Raji (cell line): ENCODE data around the gene AGPAT4.

ENCODE experiments used
- POLR2A ChIP-seq: IDR thresholded peaks from 2 replicates; pipeline ENCODE4 v1.6.1; 2011; ENCODE audit warnings: low read depth, low read length, control low read depth; ENCODE audit not compliant: insufficient read depth

AGPAT4 gene

DNA sequence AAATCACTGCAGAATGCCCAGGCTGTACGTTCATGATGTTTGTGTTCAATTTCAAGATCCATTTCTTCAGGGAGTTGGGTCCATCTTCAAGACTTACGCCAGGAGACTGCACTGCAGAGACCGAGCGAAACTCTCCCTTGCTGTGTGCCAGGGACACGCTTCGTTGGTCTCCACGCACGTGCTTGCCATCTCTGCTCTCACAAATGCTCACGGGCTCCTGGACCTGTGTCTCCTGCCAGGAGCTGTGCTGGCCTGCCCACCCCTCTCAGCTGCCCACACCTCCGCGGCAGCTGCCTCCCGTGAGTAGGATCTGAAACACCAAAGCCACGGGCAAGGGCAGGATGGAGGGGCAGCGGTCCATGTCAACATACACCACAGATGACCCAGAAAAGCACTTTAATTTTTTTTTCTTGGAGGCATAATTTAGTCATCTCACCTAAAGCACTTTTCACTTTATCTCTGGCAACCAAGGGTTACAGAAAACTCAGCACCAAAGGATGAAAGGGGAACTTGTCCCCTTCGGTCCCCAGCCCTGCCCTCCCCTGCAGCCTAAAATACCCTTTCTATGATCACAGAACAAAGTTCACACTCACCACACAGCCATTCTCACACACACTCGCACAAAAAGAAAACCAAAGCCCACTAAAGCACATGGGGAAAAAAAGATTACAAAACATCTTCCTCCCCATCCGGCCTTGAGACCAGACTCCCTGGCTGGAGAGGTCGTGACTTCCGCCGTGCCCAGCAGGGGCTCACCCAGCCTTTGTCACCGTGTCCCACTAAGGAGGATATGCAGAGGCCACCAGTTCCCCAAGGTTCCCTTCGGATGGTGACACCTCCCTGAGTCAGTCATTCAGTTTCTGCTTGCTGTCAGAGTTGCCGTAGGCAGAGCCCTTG, 137.9 kb downstream of the AGPAT4 start:
- TF ChIP-seq POLR2A: no peak

DNA sequence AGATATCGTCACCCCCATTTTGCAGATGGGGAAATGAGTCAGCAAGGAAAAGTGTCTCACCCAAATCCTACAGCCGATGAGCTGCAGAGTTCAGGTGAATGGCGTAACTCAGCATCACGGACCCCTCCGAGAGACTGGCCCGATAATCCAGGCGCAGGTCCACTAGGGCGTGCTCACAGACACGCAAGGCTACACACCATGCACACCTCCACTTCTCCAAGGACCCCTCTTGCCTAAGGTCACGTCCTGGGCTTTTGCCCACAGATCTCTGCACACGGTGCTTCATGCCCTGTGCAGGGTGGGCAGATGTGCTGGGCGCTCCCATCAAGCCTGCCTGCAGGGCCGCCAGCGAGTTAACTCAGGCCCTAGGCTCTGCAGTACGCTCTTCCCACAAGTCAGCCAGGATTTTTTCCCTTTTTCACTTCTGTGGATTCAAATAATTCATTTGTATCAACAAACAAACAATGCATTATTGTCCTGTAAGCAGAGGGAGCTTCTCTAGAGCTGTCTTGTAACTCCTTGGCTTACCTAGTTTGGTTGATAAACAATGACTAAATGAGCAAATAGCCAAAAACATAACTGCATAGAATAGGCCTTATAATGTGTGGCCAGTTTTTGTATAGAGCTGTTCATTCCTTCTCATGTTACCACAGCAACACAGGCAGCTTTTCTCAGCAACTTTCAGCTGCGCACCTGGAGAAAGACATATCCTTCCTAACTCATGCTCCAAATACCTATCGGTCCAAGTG, 139.1 kb downstream of the AGPAT4 start:
- no peak for TF ChIP-seq POLR2A

DNA sequence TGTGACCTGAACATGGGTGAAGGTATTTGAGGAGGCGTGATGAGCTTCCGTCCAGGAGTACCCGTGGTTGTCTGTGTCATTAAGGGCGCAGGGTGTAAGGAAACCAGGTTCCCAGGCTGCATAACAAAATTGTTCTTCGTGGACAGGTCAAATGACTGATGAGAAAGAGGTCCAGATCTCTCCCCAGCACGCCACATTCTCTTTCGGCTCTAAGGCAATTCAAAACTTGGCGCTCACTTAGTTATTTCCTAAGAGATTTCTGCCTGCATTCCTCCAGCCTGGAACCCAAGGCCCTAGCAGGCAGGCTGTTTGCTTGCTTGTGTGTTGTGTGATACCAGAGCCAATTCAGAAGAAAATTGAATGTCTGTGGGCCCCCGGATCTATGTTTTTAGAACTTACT, 139.9 kb downstream of the AGPAT4 start:
- TF ChIP-seq POLR2A: no peak

DNA sequence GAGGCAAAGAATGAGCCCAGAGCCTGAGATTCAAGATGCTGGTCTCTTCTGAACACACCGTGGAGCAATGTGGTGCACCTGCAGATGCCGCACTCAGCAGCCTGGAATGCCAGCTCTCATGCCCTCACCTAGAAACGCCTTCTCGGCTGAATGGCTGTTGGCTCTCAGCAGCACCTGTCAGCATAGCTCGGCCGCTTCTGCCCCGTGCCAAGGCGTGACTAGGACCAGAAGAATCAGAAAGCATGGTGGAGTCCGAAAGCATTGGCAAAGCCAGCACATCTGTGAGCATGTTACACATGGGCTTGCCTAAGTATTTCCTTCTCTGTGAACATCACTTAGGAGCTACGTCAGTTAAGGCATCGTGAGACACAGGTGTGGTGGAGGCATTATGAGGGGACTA, 141.5 kb downstream of the AGPAT4 start:
- no peak for TF ChIP-seq POLR2A

DNA sequence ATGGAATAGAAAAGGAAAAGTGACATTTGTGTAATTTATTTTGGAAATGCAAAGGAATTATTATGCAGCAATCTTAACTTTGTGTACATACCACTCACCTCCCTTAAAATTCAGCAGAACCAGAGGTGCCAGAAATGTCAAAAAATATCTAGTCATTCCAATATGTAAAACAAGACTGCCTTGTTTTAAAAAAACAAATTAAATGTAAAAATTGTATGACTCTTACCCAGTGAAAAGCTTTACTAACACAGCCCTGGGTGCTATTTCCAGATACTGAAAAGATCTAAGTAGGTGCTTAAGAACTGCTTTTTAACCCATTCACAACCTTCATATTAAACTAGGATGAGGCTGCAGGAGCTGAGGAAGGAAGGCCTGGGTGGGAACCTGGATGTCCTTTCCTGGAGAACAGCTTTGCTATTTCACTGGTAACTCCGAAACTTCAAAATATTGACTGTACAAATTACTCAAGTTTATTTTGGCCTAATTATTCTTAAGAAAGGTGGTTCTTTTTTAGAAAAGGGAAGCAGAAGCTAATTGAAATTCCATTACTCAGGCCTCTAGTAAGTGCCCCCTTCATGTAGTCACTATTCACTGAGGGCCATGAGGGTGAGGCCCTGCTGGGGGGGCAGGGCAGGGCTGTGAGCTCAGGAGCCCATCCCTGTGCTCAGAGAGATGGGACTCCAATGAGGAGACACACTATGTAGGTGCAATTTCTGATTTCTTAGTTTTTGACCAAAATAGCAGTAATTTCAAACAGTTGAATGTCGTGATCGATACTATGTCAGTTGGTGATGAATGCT, 142.7 kb downstream of the AGPAT4 start:
- no peak for TF ChIP-seq POLR2A

DNA sequence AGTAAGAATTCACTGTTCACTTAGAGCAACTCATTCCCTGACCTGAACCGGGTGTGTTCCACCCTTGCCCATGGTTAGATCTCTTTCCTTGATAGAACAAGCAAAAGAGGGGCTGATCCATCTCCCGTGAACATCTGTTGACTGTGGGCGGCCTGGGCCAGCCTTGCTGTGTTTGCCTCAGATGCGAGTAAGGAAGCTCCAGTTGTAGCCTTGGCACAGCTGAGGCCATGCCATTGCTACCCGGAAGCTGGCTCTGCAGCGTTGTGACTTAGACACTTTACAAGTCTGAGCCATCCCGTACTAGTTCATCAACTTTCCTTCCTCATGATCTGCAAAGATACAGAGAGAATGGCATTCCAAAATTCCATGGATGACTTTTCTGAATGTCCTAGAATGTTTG, 143.3 kb downstream of the AGPAT4 start:
- TF ChIP-seq POLR2A: no peak

DNA sequence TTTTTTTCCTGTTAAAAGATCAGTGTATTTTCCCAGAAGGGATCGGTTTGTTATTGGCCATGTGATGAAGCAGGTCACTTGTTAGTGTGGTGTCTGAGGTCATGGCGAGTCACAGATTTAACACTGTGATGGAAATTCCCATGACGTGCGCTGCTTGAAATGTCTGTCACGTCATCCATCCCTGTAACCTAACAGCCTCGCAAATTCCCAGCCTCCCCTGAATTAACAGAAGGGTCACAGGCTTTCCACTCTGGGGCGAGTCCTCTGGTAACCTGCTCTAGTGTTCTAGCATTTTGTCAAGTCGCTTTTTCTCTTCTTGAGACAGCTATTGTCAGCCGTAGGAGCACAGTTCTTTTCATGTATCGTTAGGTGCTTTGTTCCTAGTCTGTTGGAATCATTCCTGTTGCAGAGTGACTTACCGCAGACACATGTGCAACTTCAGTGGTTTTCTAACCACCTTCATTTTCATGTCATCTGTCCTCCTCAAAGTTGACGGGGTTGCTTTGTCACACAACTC, 145.1 kb downstream of the AGPAT4 start:
- TF ChIP-seq POLR2A: no peak

DNA sequence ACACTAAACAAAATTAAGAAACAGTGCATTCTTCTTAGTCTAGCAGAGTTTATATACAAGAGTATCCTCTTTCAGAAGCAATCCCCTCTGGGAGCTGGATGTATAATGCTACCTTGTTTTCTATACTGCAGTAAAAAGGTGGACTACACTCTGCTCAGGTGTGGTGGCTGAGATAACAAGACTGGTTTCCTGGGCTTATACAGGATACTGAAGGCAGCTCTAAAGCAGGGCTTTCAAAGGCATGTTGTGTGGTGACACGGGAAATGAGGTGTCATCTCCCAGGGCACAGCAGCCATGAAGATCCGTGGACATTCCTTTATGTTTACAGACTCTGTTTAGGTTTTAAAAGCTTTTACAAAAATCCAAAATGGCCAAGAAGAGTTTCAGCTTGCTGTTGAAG, 145.6 kb downstream of the AGPAT4 start:
- TF ChIP-seq POLR2A: no peak

DNA sequence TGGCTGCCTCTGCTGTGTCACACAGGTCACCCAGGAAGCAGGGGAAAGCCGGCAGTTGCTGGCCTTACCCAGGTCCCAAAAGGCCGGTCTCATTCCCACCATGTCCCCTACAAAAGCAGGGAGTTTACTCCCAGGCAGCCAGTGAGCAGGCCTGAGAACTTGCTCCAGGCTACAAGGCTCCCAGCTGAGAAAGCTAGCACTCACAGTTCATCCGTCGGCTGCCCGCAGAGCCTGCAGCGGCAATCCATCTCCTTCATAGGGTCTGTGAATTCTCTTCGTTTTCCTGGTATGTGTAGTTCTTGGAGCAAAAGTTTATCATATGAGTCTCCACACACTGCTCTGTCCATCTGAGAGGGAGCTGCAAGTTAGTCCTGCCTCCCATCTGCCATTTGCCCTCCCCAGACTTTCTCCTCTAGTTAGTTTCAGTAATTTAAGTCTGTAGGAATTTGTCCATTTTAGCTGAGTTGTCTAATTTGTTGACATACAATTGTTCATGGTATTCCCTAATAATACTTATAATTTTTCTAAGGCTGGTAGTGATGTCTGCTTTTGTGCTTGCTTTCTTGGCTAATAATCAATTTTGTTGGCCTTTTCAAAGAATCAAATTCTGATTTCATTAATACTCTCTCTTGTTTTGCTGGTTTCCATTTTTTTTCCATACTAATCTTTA, 146.7 kb downstream of the AGPAT4 start:
- TF ChIP-seq POLR2A: no peak

DNA sequence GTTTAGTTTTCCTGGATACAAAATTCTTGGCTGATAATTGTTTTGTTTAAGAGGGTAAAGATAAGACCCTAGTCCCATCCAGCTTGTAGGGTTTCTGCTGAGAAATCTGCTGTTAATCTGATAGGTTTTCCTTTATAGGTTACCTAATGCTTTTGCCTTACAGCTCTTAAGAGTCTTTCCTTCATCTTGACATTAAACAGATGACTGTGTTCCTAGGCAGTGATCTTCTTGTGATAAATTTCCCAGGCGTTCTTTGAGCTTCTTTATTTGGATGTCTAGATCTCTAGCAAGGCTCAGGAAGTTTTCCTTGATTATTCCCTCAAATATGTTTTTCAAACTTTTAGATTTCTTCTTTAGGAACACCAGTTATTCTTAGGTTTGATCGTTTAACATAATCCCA, 148.3 kb downstream of the AGPAT4 start:
- TF ChIP-seq POLR2A: no peak

DNA sequence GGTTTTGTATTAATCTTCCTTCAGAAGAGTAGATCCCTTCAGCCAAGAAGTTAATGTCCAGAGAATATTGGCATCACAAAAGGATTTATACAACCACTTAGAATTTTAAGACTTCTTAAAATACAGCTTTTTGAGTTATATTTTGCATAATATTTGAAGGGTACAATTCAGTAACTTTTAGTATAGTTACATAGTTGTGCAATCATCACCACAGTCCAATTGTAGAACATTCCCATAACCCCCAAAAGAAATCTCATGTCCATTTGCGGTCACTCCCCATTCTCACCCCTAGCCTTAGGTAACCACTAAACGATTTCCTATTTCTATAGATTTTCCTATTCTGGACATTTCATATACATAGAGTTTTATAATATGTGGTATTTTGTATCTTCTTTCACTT, 155.9 kb downstream of the AGPAT4 start:
- no peak for TF ChIP-seq POLR2A

DNA sequence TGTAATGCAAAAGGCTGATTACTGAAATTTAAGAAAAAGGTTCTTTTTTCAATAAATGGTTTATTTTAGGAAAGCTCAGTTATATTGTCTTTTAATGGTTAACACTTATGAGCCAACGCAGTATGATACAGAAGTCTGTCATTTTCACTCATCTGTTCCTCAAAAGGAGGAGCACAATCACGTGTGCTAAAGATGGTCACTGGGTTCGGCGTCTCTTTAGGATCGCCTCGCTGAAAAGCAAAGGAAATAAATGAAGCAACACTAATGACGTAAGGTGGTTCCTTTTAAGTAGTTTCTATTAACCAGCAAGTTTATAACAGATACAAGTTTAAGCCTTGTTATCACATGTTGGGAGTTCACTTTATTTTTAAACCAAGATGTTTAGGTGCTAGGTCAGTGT, 156.6 kb downstream of the AGPAT4 start:
- TF ChIP-seq POLR2A: no peak

DNA sequence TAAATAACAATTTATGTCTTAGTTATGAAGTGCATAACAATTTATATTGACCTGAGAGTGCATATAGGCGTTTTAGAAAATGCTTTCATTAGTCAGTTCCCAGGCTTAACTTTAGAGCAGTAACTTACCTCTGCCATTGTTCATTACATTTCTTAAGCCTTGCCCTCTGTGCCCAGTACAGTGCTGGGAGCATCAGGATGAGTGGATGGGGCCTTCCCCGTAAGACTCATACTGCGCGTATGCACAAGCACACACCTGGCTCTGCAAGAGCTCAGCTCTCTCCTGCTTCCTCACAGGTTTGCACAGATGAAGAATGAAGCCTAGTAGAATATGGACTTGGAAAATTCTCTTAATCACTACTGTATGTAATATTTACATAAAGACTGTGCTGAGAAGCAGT, 157.3 kb downstream of the AGPAT4 start:
- TF ChIP-seq POLR2A: no peak

DNA sequence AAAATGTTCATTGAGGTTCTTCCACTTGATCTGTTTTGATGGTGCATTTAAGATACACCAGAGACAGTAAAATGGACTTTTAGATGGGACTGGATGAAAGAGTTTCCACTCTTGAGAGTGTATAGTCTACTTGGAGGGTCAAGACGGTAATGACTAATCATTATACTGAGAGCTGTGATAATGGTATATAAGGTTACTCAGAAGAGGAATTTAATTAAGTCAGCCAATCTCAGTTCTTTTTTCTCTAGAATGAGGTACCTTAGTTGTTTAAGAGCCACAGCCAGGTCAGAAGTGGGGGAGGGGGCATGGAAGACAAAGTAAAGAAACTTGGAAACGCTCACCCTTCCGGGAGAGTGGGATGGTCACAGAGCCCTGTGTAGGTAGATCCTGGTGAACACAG, 158.4 kb downstream of the AGPAT4 start:
- TF ChIP-seq POLR2A: no peak

DNA sequence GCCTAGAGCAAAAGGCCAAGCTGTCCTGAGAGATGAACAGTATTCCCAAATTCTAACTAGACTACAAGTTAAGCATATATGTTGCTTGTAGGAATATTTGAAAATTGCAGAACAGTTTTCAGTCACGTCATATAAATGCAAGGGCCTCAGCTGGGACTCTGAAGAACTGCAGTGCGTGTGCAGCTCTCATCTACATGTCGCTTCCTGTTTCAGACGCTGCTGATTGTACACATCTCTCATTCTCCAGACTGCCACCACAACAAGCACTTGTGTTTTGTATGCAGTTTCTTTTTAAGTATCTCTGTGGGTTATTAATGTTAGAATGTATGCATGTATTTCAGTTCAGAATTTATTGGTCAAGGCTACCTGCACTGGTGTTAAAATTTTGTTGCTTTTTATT, 162.6 kb downstream of the AGPAT4 start:
- TF ChIP-seq POLR2A: no peak
